GM18858 (cell line): ENCODE measurements around the gene MARCHF4.

ENCODE experiments used
- ATAC-seq: cut with Tn5 transposase; IDR thresholded peaks from one replicate; pipeline ENCODE4 v1.9.1; 2021; ENCODE audit not compliant: unreplicated experiment

Gene MARCHF4, protein sequence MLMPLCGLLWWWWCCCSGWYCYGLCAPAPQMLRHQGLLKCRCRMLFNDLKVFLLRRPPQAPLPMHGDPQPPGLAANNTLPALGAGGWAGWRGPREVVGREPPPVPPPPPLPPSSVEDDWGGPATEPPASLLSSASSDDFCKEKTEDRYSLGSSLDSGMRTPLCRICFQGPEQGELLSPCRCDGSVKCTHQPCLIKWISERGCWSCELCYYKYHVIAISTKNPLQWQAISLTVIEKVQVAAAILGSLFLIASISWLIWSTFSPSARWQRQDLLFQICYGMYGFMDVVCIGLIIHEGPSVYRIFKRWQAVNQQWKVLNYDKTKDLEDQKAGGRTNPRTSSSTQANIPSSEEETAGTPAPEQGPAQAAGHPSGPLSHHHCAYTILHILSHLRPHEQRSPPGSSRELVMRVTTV

DNA sequence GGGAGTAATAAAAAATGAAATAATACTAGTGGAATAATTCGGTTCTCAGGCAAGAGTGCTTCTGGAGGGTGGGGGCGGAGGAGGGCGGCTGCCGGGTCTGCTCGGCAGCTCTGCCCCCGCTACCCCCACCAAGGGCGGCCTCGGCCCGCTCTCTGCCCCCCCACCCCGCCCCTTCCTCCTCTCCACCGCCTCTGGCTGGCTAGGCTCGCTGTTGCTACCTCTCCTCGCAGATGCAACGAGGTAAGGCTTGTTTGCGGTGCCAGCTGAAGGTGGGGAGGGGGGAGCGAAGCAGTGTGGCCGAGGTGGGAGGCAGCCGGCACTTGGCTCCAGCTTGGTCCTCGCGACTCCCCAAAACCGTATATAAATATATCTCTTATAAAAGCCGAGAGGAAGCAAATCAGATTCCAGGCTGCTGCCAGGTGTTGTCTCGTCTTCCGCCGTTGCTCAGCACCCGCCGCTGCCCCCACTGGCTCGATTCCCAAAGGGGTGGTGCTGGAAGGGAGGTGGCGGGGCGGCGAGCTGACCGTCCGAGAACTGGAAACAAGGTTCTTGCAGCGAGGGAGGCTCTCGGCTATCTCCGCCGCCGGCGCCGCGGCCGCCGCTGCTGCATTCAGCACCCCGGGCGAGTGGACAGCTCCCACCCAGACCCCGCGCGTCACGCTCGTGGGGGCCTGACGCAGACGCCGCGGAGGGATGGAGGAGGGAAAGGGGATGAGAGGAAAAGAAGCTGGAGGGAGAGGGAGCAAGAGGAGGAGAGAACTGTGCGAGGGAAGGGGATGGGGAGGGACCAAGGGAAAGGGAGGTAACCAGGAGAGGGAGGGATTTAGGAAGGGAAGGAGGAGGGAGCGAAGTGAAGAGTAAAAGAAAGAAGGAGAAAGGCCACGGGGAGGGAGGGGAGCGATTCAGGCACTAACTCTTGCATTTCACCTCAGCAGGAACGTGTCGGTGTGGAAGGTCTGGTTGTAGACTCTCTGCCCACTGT, at the start of gene MARCHF4:
Gene MARCHF4 (minus strand): TSS at position 763 of the 982 bp plus-strand sequence. CDS start 2,223 bp downstream, outside the sequence.
- no peak for ATAC-seq

DNA sequence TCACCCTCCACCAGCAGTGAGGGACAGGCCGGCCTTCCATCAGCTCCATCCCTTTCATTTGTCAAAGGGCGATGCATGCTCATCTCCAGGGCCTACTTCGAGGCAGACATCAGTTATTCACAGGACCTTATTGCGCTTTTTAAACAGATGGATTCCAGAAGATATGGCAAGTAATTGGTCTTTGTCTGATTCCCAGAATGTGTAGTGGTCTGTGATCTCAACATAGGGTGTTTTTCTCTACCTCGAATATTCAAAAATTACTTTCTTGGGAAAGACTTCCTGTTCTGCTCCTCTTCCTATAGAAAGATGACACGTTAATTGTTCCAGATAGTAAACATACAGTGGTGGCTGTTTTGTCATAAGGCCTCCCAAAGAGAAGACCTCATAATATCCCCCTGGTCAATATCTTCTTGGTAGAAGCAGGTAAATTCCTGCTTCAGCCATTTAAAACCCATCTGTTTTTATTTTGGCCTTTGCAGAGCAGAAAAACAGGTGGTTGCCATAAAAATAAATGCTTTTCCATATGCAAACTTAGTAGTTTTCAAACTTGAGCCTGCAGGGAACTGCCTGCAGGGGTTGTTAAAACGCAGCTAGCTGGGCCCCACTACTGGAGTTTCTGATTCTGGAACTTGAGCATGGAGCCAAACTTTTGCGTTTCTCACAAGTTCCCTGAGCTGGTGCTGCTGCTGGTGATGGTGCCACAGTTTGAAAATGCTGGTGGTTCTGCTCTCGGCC, 48.3 kb upstream of the MARCHF4 start:
- ATAC-seq: no peak

DNA sequence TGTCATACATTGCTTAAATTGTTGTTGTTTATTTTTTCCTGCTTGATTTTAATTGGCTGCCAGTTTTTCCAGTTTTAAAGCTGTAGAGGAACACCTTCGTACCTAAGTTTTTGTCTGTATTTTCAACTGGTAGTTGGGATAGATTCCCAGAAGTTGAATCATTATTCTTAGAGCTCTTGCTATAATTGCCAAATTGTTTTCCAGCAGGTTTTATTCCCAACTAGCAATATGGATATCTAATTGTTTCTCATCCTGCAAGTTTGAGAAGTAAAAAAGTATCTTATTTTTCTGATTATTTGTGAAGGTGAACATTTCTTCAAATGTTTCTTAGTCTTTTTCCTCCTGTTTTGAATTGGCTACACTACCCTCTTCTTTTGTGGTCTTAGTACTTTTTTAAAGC, 46.7 kb upstream of the MARCHF4 start:
- no peak for ATAC-seq

DNA sequence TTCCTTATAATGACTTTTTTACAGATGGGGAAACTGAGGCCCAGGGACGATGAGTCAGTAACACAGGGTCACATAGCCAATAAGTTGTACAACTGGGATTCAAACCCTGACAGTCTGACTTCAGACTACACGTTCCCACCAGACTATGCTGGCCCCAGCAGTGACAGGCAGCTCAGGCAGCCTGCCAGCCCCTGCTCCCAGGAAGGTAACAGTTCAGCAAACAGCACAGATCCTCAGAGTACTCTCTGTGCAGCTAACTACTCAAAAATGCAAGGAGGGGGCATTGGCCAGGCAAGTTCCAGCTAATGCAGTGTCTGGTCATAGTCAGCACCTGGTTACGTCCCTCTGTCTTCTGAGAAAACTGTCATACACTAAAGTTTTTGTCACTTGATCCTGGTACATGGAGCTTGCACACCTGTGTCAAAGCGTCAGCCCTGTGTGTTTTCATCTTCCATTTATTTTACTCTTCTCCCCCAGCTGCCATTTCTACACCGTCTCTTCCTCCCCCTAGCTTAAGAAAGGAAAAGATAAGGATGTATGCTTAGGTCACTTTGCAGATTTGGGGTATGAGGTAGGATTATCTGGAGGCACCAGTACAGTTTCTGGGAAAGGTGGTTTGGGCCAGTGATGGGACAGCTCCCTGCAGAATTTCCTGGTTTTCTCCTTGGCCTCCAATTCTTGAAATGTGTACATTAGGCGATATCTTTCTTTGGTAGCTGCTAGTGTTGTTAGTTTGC, 44.5 kb upstream of the MARCHF4 start:
- no peak for ATAC-seq

DNA sequence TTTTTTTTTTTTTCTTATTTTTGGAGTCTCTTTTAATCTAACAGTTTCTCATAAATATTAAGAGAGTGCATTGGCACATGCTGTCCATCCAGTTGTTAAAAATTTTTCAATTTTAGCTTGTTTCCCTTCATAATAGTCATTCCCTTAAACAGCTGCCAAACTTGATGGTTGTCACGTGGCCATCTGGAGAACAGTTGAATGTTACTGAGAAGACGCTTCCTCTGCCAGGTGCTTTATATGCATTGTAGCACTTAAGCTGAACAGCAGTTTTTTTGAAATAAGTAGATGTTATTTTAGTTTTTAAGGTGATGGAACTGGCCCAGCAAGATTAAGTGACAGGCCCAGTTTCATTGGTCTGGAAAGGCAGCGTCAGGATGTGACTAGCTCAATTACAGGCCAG, 43.3 kb upstream of the MARCHF4 start:
- ATAC-seq: no peak

DNA sequence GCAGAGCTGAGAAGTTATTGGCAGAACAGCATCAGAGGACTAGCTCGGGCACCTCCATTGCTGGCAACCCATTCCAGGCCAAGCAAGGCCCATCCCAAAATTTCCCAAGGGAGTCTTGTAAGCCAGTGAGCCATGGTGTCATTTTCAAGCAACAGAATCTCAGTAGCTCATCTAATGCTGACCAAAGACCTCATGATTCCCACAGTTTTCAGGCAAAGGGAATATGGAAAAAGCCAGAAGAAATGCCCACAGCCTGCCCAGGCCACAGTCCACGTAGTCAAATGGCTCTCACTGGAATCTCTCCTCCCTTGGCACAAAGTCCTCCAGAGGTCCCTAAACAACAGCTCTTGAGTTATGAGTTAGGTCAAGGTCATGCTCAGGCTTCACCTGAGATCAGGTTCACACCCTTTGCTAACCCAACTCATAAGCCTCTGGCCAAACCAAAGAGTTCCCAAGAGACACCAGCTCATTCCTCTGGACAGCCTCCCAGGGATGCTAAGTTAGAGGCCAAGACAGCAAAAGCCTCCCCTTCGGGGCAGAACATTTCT, 42.6 kb upstream of the MARCHF4 start:
- ATAC-seq: no peak

DNA sequence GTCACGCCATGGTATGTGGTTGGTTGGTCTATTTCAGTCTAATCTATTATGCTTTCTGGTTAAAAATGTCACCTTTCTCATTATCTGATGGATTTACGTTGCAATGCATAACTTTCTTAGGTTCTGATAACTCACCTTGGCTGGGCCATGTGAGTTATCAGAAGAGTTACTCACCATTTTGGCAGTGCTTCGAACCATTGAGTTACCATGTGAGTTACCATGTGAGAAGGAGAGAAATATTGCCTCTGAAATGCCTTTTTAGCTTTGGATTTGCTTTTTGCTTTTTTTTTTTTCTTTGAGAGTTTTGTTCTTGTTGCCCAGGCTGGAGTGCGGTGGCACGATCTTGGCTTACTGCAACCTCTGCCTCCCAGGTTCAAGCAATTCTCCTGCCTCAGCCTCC, 41.6 kb upstream of the MARCHF4 start:
- no peak for ATAC-seq

DNA sequence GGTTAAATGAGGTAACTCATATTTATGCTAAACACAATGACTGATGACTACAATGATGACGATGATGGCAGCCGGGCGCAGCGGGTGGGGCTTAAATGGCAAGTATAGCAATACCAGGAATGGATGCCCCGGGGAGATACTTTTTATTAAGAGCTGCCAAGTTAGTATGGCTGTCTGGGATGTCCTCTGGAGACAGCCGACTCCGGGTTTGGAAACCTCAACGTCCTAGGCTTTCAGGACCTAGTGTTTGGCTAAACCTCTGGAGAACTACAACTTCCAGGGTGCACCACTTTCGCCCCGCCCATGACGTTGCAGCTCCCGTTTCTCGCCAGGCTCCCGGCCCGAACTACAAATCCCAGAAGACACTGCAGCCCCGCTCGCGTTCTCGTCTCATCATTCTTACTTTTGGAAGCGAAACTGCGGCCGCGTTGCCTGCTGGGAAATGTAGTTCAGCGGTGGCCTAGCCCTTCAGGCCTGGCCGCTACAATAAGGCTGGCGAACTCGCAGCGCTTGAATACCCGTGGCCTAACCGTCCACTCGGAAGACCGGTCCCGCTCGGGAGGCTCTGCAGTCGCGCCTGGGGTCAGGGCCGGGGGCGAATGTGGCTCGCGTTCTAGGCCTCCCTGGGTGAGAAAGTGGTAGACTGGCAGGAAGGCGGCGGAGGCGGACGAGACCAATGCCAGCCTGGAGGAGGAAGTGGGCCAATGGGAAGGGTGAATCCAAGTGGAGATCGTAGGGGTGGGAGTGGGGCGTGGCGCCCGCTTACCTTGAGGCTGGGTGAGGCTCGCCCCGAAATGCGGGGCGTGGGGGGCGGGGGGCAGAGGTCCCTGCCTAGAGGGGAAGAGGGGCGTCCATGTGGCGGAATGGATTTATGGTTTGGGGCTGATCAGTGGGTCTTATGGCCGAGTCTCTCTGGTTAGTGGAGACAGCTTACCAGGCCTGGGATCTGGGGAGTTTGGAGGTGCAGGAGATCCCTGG, 40.0 kb upstream of the MARCHF4 start, which contains the start of gene SMARCAL1:
Gene SMARCAL1 (plus strand): TSS at position 463 of the 978 bp plus-strand sequence. CDS start 2,221 bp downstream, outside the sequence.
- peak; percentile 82 for ATAC-seq

DNA sequence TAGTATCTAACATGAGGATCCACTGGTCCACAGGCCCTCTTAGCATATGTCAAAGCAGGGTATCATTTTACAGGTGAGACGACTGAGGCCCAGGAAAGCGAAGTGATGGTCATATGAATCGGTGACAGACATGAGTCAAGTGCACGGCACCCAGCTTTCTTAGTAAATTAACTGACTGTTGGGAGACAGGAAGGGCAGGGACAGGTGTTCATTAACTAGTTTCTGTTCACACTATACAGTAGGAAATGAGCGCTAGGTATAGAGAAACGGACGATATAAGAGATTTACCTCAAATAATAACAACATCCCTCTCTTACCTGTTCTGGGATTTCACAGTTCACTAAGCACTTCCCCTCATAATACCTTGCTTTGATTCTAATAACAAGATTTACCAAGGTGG, 38.3 kb upstream of the MARCHF4 start:
- ATAC-seq: no peak

DNA sequence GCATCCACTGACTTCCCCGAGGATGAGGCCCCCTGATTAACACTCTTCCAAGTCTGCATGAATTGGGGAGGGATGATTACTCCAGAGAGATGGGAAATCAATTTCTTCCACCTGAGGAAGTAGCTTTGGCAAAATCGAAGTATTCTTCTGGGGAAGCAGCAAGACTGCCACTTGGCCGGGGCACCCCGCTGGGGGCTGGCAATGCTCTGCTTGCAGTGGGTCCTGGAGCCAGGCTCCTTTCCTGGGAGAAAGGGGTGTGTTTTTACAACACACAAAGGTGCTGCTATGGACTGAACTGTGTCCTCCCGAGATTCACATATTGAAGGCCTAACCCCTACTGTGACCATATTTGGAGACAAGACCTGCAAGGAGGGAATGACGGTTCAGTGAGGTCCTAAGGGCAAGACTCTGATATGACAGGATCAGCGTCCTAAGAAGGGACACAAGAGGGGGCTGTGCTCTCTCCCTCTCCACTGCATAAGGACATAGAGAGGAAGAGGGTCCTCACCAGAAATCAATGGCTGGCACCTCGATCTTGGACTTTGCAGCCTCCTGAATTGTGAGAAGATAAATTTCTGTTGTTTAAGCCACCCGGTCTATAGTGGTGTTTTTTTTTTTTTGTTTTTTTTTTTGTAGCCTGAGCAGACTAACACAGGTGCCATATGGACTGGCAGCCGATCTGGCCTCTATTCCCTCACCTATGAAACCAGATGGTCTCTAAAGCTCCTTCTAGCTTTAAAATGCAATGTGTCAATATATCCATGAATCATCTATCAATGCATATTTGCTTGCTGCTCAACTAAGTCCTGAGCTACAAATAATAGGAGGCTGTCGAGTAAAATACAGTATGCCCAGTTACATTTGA, 36.4 kb upstream of the MARCHF4 start:
- no peak for ATAC-seq

DNA sequence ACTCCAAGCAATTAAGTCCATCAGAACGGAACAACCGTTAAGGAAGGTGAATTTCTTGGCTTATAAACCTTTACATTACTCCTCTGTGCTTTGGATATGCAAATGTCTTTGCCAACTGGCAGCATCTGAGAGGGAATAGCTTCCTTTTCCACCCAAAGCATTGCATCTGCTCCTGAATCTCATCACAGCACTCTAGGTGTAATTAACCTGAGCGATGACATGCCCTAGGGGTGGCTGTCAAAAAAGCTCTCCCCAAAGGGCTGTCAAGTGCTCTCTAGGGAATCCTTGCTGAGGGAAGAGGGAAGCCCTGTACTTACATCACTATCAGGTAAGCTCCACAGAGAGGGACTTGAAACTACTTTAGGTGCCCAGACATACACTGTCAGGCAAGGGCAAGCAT, 34.5 kb upstream of the MARCHF4 start:
- no peak for ATAC-seq

DNA sequence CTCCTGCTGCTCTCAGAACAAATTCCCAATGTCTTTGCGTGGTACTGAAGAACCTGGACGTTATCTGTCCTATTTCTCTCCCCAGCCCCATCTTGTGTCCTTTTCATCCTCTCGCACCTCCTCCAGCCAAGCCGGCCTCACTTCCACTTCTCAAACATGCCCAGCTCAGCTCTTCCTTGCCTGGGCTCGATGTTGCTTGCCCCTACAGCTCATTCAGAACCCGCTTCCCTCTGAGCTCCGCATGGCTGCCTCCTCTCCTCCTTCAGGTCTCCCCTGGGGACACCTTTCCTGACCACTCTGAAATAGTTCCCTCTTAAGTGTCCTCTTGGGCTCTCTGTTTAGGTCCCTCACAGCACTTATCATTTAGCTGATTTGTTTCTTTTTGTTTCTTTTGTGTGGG, 33.3 kb upstream of the MARCHF4 start:
- no peak for ATAC-seq

DNA sequence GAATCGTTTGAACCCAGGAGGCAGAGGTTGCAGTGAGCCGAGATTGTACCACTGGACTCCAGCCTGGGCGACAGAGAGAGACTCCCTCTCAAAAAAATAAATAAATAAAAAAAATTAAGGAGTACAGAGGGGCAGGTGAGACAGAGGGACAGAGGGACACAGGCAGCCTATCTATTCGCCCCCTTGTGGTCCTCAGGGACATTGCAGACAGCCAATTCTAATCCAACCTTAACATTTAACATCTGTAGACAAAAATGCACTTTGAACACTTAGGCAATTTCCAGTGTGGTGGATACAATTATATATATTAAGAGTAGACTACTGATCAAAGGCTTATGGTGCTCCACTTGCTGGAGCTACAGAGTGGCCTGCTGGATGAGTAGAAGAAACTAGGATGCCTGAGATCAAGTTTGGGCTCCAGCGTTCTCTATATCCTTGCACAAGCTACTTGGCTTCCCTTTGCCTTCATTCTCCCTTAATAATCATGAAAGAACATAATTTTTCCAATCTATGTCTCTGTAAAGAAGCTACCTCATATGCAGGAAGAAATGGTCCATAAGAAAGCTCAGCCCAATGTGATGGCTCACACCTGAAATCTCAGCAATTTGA, 31.8 kb upstream of the MARCHF4 start:
- no peak for ATAC-seq

DNA sequence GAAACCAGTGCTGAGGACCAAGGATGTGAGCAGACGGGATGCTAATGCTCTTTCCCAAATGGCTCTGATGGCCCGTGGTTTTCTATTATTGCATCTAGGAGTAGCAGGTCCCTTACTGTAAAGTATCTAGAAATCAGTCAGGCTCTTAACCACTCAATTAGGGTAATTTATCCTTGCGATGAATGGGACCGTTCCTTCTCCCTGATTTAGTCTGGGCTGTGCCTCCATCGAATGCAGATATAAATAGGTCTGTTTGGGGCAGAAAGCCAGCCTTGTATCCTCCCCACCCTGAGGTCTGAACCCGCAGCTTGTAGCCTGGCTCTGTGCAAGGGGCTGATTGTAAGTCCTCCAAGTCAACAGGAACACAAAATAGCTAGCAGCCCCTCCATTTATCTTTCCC, 30.5 kb upstream of the MARCHF4 start:
- no peak for ATAC-seq

DNA sequence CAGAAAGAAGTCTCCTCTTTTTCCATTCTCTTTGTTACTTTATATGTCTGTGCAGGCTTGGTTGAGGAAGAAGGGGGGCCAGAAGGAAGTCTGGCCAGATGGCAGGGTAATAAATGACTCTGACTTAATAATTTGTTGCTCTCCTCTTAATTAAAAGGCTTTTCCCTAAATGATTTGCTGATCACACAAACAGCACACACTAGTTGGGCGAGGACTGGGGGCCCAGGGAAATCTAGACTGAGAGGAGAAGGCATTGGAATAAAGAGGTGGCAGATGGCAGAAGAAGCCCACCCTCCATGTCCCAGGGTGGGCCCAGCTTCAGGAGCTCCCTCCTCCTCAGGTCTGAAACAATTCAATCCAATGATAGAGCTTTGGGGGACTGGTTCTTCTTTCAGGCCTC, 27.3 kb upstream of the MARCHF4 start:
- no peak for ATAC-seq

DNA sequence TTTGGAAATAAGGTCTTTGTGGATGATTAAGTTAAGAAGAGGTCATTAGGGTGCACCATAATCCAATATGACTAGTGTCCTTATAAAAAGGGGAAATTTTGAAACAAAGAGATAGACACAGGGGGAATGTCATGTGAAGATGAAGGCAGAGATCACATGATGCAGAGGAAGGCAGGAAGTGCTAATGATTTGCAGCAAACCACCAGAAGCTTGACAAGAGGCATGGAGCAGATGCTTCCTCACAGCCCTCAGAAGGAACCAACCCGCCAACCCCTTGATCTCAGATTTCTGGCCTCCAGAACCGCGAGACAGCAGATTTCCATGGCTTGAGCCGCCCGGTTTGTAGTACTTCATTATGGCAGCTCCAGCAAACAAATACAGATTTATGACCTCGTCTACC, 22.6 kb upstream of the MARCHF4 start:
- no peak for ATAC-seq
